ENCODE measurements around the gene UTS2.

The UTS2 gene

GRCh38 chr1:7809742-7810141 is 43.1 kb downstream of the UTS2 start:
- DNase-seq: no peak

DNA sequence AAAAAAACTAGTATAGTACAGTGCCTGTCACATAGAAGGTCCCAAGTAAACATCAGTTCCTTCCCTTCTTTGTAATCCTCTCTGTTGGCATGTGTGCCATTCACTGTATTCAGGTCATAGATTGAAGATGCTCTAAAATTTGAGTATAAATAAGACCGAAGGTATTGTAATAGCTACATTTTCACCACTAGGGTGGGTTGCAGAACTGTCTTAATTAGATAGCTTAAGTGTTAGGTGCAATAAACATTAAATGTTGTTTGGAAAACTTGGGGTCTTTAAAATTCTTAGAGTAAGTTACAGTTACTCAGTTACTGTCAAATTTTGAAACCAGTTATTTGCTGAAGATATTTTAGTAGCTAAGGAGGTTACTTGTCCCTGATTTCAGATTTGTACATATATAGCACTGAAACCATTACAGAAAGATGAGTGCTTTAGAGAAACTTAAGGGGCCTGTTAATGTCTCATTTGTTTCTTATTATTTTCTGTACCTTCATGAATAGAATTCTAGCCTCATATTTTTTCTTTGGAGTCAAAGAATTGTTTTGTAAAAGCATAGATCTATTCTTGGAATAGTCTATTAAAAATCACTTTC is 44.5 kb downstream of the UTS2 start:
- DNase-seq: no peak

DNA sequence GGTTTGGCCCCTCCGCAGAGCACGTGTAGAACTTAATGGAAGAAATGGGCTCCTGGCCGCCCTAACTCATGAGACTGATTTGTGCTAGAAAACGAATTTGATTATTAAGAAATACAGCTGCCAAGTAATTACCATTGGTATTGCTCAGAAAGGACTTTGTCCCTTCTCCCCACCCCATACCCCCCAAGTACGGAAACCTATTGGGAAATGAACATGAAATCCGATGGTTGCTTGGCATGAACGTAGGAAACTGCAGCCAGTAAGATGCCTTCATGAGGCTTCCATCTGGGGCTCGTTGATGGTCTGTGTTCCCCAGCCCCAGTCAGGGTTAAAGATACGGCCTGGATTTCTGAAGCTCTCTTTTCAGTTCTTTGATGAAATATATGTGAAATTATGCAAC is 47.4 kb downstream of the UTS2 start:
- no peak for DNase-seq

Measured in right forelimb (tissue), 1 donor.